ENCODE data around the gene DAPK1. TPM values are rescaled to one million over a fixed set of nuclear protein-coding genes. Genes with fewer than 3 reads are reported as not detected.

The DAPK1 gene
- total and polyA plus RNA-seq, 7 donors, result 0.66 to 8.4 (median 2.2) TPM

- intact Hi-C loops (cut with DNase I), result no loop called here
- WGBS, 3 donors, result 31 to 46% (median 41%) methylated on average over 2 of the region's 2 CpGs
- no peak for TF ChIP-seq CTCF (IDR thresholded peaks at IDR 0.05)
- ATAC-seq (no peak), DNase-seq (no peak)
- H3K4me3 ChIP-seq, result no peak overlapping the region
- no peaks in the 10 kb centered on the region for H3K9me3 ChIP-seq
- H3K4me1 ChIP-seq, result peaks cover 5% of the 10 kb centered on the region
- H3K27me3 ChIP-seq (ENCODE audit: insufficient read depth in 3 of 3, low read length in 2 of 3), result peaks cover 0 to 2% (median 0%) of the 10 kb centered on the region in 3 donors
- no peak overlapping the region for H3K27ac ChIP-seq
- H3K36me3 ChIP-seq (ENCODE audit: insufficient read depth in 1 of 2, low read depth in 1 of 2), result peaks cover 4 to 37% of the 10 kb centered on the region in 2 donors
Measured at GRCh38 chr9:87734106-87734505, 236.4 kb downstream of the DAPK1 start.

DNA sequence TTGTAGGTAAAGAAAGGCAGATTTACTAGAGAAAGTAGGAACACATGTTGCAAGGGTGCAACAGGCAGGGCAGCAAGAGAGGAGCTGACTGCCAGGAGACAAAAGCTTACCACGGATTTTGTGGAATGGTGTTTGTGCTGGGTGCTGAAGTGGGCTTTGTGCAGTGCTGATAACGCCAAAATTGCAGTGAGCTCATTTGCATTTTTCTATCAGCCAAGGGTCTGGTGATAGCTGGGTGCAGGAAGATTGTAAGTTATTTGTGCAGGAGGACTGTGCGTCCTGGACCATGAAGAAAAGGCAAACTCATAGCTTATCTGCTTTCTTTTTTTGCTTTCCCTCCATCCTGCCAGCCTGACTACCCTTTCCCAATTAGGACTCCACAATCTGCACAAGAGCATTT is 241.9 kb downstream of the DAPK1 start:
- no peak for ATAC-seq
- no peaks in the 10 kb centered on the region for H3K36me3 ChIP-seq (ENCODE audit: insufficient read depth in 1 of 2, low read depth in 1 of 2)
- H3K4me3 ChIP-seq, result no peak overlapping the region
- H3K27ac ChIP-seq, result no peak overlapping the region
- WGBS, 3 donors, result 67 to 83% (median 72%) methylated on average over 3 of the region's 3 CpGs
- H3K27me3 ChIP-seq (ENCODE audit: insufficient read depth in 3 of 3, low read length in 2 of 3), result peaks cover 0 to 7% (median 4%) of the 10 kb centered on the region in 3 donors
- DNase-seq, result no peak
- no peaks in the 10 kb centered on the region for H3K9me3 ChIP-seq
- intact Hi-C loops (cut with DNase I), result no loop called here
- no peak for TF ChIP-seq CTCF (IDR thresholded peaks at IDR 0.05)
- no peaks in the 10 kb centered on the region for H3K4me1 ChIP-seq

DNA sequence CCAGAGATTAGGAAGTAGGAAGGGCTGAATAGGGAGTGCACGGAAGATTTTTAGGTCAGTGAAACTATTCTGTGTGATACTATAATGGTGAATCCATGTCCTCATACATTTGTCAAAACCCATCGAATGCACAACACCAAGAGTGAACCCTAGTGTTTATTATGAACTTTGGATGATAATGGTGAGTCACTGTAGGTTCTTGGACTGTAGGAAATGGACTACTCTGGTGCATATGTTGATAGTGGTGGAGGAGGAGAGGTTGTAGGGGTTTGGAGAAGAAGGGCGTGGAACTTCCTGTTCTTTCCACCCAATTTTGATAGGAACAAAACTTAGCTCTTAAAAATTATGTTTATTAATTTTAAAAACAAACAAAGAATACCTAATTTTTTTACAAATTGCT is 242.5 kb downstream of the DAPK1 start:
- DNase-seq (no peak), ATAC-seq (no peak)
- intact Hi-C loops (cut with DNase I), result no loop called here
- H3K4me3 ChIP-seq, result no peak overlapping the region
- no peaks in the 10 kb centered on the region for H3K9me3 ChIP-seq
- H3K27me3 ChIP-seq (ENCODE audit: insufficient read depth in 3 of 3, low read length in 2 of 3), result peaks cover 0 to 7% (median 4%) of the 10 kb centered on the region in 3 donors
- TF ChIP-seq CTCF (IDR thresholded peaks at IDR 0.05), result no peak
- H3K36me3 ChIP-seq (ENCODE audit: insufficient read depth in 1 of 2, low read depth in 1 of 2), result no peaks in the 10 kb centered on the region
- no peaks in the 10 kb centered on the region for H3K4me1 ChIP-seq
- no peak overlapping the region for H3K27ac ChIP-seq
- WGBS, 3 donors, result 57 to 79% (median 68%) methylated on average over 3 of the region's 3 CpGs

DNA sequence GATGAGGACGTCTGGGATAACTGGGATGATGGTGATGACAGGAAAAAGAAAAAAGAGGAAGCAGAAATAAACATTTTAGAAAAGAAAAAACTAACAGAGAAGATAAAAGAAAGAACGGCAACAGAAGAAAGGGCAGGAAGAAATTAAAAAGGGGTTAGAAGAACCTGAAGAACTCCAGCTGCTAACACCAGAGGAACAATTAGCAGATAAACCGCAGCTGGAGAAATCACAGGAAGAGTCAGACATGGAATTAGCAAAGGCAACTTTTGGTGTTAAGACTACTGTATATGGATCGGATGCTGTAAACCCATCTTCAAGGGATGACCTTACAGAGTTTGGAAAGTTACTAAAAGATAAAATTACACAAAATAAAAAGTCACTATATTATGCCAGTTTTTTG is 243.7 kb downstream of the DAPK1 start:
- 39 to 43% (median 39%) methylated on average over 4 of the region's 4 CpGs for WGBS, 3 donors
- H3K36me3 ChIP-seq (ENCODE audit: insufficient read depth in 1 of 2, low read depth in 1 of 2), result no peaks in the 10 kb centered on the region
- no peaks in the 10 kb centered on the region for H3K9me3 ChIP-seq
- DNase-seq, result no peak
- peaks cover 0 to 7% (median 4%) of the 10 kb centered on the region in 3 donors for H3K27me3 ChIP-seq (ENCODE audit: insufficient read depth in 3 of 3, low read length in 2 of 3)
- intact Hi-C loops (cut with DNase I), result no loop called here
- no peak for ATAC-seq
- no peak overlapping the region for H3K27ac ChIP-seq
- no peak for TF ChIP-seq CTCF (IDR thresholded peaks at IDR 0.05)
- no peaks in the 10 kb centered on the region for H3K4me1 ChIP-seq
- no peak overlapping the region for H3K4me3 ChIP-seq

DNA sequence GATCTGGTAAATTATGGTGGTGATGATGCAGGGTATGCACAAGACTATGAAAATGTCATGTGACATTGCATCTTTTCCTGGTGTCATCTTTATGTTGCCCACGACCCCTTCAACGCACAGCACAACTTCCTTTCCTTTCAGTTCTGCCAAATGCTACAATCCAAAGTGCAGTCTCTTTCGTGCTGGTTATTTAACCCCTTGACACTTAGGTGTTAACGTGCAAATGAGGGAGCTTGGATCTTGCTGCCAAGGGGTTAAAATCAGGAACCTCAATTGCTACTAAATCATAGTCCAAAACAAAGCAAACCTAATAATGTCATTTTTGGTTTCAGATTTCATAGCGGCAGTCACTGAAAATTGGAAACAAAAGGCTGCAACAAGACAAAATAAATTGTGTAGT is 244.2 kb downstream of the DAPK1 start:
- H3K36me3 ChIP-seq (ENCODE audit: insufficient read depth in 1 of 2, low read depth in 1 of 2), result no peaks in the 10 kb centered on the region
- intact Hi-C loops (cut with DNase I), result no loop called here
- TF ChIP-seq CTCF (IDR thresholded peaks at IDR 0.05), result no peak
- H3K4me3 ChIP-seq, result no peak overlapping the region
- no peak for ATAC-seq
- H3K27ac ChIP-seq, result no peak overlapping the region
- DNase-seq, result no peak
- no peaks in the 10 kb centered on the region for H3K4me1 ChIP-seq
- 8 to 9% (median 9%) methylated on average over 5 of the region's 5 CpGs for WGBS, 3 donors
- peaks cover 0 to 7% (median 4%) of the 10 kb centered on the region in 3 donors for H3K27me3 ChIP-seq (ENCODE audit: insufficient read depth in 3 of 3, low read length in 2 of 3)
- no peaks in the 10 kb centered on the region for H3K9me3 ChIP-seq
